GM12878 (cell line): ENCODE results near the gene MTA3. TPM values are rescaled to one million over a fixed set of nuclear protein-coding genes. Genes with fewer than 3 reads are reported as not detected.

Experiments
- CBFB ChIP-seq: IDR thresholded peaks from 2 replicates; pipeline ENCODE4 v1.6.1; 2016; ENCODE audit warnings: antibody characterized with exemption, low read depth
- CHD1 ChIP-seq: IDR thresholded peaks from 2 replicates; pipeline ENCODE4 v1.6.1; 2012; ENCODE audit warnings: low read depth, low read length, improper control_type of control experiment
- CHD2 ChIP-seq: IDR thresholded peaks from 2 replicates; pipeline ENCODE4 v1.6.1; 2011; ENCODE audit warnings: low read depth, low read length, improper control_type of control experiment, borderline replicate concordance
- CREM ChIP-seq: IDR thresholded peaks from 2 replicates; pipeline ENCODE4 v1.6.1; 2014; ENCODE audit warnings: antibody characterized with exemption, low read depth
- DPF2 ChIP-seq: fragments of 450-650 bp; IDR thresholded peaks from 2 replicates; pipeline ENCODE4 v1.6.1; 2017; ENCODE audit warnings: mild to moderate bottlenecking
- EED ChIP-seq: sonication (generic); IDR thresholded peaks from 2 replicates; pipeline ENCODE4 v1.6.1; 2016; ENCODE audit warnings: antibody characterized with exemption, low read depth
- FOXM1 ChIP-seq: IDR thresholded peaks from 2 replicates; pipeline ENCODE4 v1.6.1; 2012; ENCODE audit warnings: low read depth, mild to moderate bottlenecking, inconsistent platforms, low read length, moderate library complexity
- IKZF1 ChIP-seq: fragments of 450-650 bp; conservative IDR thresholded peaks from 2 replicates; pipeline ENCODE4 v1.6.1; 2017; ENCODE audit warnings: antibody characterized with exemption, mild to moderate bottlenecking
- NRF1 ChIP-seq: conservative IDR thresholded peaks from 2 replicates; pipeline ENCODE4 v1.6.1; 2011; ENCODE audit warnings: mild to moderate bottlenecking, low read depth, low read length, improper control_type of control experiment
- PAX5 ChIP-seq: IDR thresholded peaks from 2 replicates; pipeline ENCODE4 v1.6.1; 2011; ENCODE audit warnings: low read depth, low read length, borderline replicate concordance
- POLR2AphosphoS5 ChIP-seq: IDR thresholded peaks from 2 replicates; pipeline ENCODE4 v1.6.1; 2011; ENCODE audit warnings: mild to moderate bottlenecking, low read length, inconsistent platforms
- POU2F2 ChIP-seq: IDR thresholded peaks from 3 replicates; pipeline ENCODE4 v1.6.1; 2011; ENCODE audit warnings: low read depth, mild to moderate bottlenecking, low read length, borderline replicate concordance
- RAD21 ChIP-seq: IDR thresholded peaks from 2 replicates; pipeline ENCODE4 v1.6.1; 2011; ENCODE audit warnings: mild to moderate bottlenecking, low read depth, low read length, moderate library complexity; ENCODE audit not compliant: insufficient read depth
- RUNX3 ChIP-seq: IDR thresholded peaks from 2 replicates; pipeline ENCODE4 v1.6.1; 2012; ENCODE audit warnings: low read length, inconsistent platforms
- SMAD5 ChIP-seq: IDR thresholded peaks from 2 replicates; pipeline ENCODE4 v1.6.1; 2016; ENCODE audit warnings: antibody characterized with exemption, low read depth
- TAF1 ChIP-seq: IDR thresholded peaks from 2 replicates; pipeline ENCODE4 v1.6.1; 2011; ENCODE audit warnings: mild to moderate bottlenecking, low read depth, low read length, borderline replicate concordance
- TCF3 ChIP-seq: IDR thresholded peaks from 2 replicates; pipeline ENCODE4 v1.6.1; 2012; ENCODE audit warnings: low read depth, mild to moderate bottlenecking, low read length, borderline replicate concordance; ENCODE audit not compliant: insufficient read depth
- ZNF217 ChIP-seq: fragments of 450-650 bp; IDR thresholded peaks from 2 replicates; pipeline ENCODE4 v1.6.1; 2017; ENCODE audit warnings: antibody characterized with exemption, mild to moderate bottlenecking
- ZNF384 ChIP-seq: IDR thresholded peaks from 2 replicates; pipeline ENCODE4 v1.6.1; 2012; ENCODE audit warnings: low read depth, mild to moderate bottlenecking, low read length, improper control_type of control experiment, borderline replicate concordance
- polyA plus RNA-seq, 11 experiments: library from polyadenylated mRNA; depleted of rRNA in 4 of 11; unstranded in 6 of 11; stranded (reverse) in 5 of 11; fragments of >200 nt; fragmentation: Nextera tagmentation in 4 of 11; fragmentation: Illumina TruSeq in 1 of 11; extraction: Ambion mirVana in 4 of 11; extraction: Trizol in 1 of 11; gene quantifications; 1 replicate in 1 of 11; 2 replicates in 10 of 11; pipeline versions ENCODE4 v1.2.1 to v1.2.3, GENCODE V29; 2011 to 2016; ENCODE audit warnings: inconsistent platforms in 2 of 11, missing spikeins in 2 of 11, low read depth in 1 of 11
- total RNA-seq, 4 experiments: library from RNA; depleted of rRNA in 3 of 4; stranded (reverse); fragments of >200 nt in 3 of 4; fragmentation: Illumina TruSeq in 1 of 4; extraction: Trizol in 1 of 4; gene quantifications; 2 replicates each; pipeline versions ENCODE4 v1.2.1 to v1.2.3, GENCODE V29; 2013 to 2021
- TF ChIP-seq, protein P1 (sequence below): IDR thresholded peaks from 2 replicates; pipeline ENCODE4 v1.6.1; 2012; ENCODE audit warnings: low read length, inconsistent platforms
- TF ChIP-seq, protein P2 (sequence below): fragments of 450-650 bp; IDR thresholded peaks from 2 replicates; pipeline ENCODE4 v1.6.1; 2017; ENCODE audit warnings: mild to moderate bottlenecking, moderate library complexity

MTA3 gene
- total and polyA plus RNA-seq, 10 of the 15 experiments (the other 5 are each of a cell fraction or from before 2014, with no cell fraction given), result 17.6 to 45.5 (median 26.5) TPM

DNA sequence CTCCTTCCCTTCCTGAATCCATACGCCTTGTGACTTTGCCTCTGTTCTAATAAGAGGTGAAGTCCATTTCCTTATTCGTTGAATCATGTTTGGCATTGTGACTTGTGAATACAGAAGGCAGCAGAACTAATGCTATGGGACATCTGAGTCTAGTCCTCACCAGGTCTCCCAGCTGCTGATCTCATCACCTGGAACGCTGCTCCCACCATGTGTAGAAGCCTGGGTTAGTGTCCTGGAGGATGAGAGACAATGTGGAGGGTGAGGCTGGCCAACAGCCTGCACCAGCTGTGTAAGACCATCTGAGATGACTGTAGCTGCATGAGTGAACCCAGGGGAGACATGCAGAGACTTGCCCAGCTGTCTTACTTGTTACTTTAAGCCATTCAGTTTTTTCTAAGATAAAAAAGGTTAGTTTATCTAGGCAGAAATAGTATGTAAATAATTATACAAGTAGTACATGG, 227.4 kb downstream of the MTA3 start (continued):
- TF ChIP-seq SMAD5 (peak; percentile 66; the same call in 1 of the 2 replicates), IKZF1 (peak; percentile 43), CBFB (peak; percentile 56; the same call in 1 of the 2 replicates), TCF3 (peak; percentile 99), POU2F2 (peak; percentile 74; the same call in 2 of the 3 replicates), EED (peak; percentile 69; the same call in 1 of the 2 replicates), FOXM1 (peak; percentile 46; the same call in 1 of the 2 replicates), PAX5 (peak; percentile 86), RAD21 (no peak), CHD2 (no peak), ZNF217 (no peak), DPF2 (peak; percentile 27; the same call in 1 of the 2 replicates), TAF1 (peak; percentile 79), RUNX3 (peak; percentile 40; the same call in 1 of the 2 replicates), CHD1 (peak; percentile 88; the same call in 1 of the 2 replicates), NRF1 (no peak), CREM (peak; percentile 57; the same call in 1 of the 2 replicates), ZNF384 (peak; percentile 52; the same call in 1 of the 2 replicates), POLR2AphosphoS5 (peak; percentile 91)
- TF ChIP-seq, protein P1, sequence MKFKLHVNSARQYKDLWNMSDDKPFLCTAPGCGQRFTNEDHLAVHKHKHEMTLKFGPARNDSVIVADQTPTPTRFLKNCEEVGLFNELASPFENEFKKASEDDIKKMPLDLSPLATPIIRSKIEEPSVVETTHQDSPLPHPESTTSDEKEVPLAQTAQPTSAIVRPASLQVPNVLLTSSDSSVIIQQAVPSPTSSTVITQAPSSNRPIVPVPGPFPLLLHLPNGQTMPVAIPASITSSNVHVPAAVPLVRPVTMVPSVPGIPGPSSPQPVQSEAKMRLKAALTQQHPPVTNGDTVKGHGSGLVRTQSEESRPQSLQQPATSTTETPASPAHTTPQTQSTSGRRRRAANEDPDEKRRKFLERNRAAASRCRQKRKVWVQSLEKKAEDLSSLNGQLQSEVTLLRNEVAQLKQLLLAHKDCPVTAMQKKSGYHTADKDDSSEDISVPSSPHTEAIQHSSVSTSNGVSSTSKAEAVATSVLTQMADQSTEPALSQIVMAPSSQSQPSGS, result 0 out of 2 replicates have a peak, but pooled peaks have one; percentile 31
- TF ChIP-seq, protein P2, sequence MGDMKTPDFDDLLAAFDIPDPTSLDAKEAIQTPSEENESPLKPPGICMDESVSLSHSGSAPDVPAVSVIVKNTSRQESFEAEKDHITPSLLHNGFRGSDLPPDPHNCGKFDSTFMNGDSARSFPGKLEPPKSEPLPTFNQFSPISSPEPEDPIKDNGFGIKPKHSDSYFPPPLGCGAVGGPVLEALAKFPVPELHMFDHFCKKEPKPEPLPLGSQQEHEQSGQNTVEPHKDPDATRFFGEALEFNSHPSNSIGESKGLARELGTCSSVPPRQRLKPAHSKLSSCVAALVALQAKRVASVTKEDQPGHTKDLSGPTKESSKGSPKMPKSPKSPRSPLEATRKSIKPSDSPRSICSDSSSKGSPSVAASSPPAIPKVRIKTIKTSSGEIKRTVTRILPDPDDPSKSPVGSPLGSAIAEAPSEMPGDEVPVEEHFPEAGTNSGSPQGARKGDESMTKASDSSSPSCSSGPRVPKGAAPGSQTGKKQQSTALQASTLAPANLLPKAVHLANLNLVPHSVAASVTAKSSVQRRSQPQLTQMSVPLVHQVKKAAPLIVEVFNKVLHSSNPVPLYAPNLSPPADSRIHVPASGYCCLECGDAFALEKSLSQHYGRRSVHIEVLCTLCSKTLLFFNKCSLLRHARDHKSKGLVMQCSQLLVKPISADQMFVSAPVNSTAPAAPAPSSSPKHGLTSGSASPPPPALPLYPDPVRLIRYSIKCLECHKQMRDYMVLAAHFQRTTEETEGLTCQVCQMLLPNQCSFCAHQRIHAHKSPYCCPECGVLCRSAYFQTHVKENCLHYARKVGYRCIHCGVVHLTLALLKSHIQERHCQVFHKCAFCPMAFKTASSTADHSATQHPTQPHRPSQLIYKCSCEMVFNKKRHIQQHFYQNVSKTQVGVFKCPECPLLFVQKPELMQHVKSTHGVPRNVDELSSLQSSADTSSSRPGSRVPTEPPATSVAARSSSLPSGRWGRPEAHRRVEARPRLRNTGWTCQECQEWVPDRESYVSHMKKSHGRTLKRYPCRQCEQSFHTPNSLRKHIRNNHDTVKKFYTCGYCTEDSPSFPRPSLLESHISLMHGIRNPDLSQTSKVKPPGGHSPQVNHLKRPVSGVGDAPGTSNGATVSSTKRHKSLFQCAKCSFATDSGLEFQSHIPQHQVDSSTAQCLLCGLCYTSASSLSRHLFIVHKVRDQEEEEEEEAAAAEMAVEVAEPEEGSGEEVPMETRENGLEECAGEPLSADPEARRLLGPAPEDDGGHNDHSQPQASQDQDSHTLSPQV, result no peak
